Activated CD4-positive, alpha-beta T cell treated with anti-CD3 and anti-CD28 coated beads, Interleukin-2, amount 10 ng/mL, durations not matched to agents 24 days and 14 days (primary cell): ENCODE data around the gene GLUL. TPM values are rescaled to one million over a fixed set of nuclear protein-coding genes. Genes with fewer than 3 reads are reported as not detected.

Experiments
- DNase-seq: peaks from one replicate; pipeline ENCODE4 v3.0.0; 2022
- H3K27ac Mint-ChIP-seq: one replicate; pipeline ENCODE4 v1.8.0; 2022; ENCODE audit warnings: mild to moderate bottlenecking, mixed read lengths
- H3K27me3 Mint-ChIP-seq: one replicate; pipeline ENCODE4 v1.8.0; 2022; ENCODE audit warnings: mixed read lengths
- H3K36me3 Mint-ChIP-seq: one replicate; pipeline ENCODE4 v1.8.0; 2022; ENCODE audit warnings: low read depth, mild to moderate bottlenecking, mixed read lengths
- H3K4me1 Mint-ChIP-seq: one replicate; pipeline ENCODE4 v1.8.0; 2021; ENCODE audit warnings: mixed read lengths
- H3K4me3 Mint-ChIP-seq: one replicate; pipeline ENCODE4 v1.8.0; 2022; ENCODE audit warnings: mild to moderate bottlenecking, moderate library complexity, mixed read lengths
- H3K9me3 Mint-ChIP-seq: one replicate; pipeline ENCODE4 v1.8.0; 2021; ENCODE audit warnings: mixed read lengths
- intact Hi-C: fragments of 100-400 bp; cut with micrococcal nuclease; formaldehyde crosslinking; loops from one replicate; pipeline ENCODE4 v1.15.1; 2023
- total RNA-seq: library from RNA; stranded (reverse); gene quantifications from 2 replicates; pipeline ENCODE4 v1.2.3, GENCODE V29; 2022

GLUL gene
- total RNA-seq = 78.1 and 80.2 TPM in 2 replicates

DNA sequence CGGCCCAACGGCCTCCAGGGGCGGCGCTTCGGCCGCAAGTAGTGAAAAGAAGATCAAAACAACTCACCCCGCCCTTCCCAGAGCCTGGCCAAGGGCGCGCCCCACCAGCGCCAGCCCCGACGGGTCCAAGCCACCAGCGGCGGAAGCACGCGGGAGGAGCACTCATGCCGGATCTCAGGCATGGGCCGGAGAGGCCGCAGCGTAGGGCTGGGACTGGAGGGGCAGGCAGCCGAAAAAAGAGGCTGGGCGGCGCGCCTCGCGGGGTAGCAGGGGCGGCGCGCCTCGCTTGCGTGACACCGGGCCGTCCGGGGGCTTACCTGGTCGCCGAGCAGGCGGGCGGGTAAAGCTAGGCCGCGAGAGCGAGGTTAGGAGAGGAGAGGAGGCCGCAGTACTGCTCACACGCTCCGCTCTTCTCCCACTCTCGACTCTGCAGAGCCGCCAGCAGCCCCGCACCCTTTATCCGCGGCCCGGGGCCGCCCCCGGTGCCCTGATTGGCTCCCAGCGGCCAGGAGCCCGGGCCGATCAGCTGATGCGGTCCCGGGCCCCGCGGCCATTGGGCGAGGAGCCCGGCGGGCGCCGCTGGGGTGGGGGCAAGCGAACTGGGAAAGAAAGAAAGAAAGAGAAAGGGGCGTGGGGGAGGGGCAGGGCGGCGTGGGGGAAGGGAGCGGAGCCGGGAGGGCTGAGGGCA lies at the start of gene GLUL:
GLUL (minus strand) TSS at position 429 of the 688 bp plus-strand sequence. CDS start 3,053 bp downstream, outside the sequence.
- Mint-ChIP-seq H3K4me3 (peak within 1 kb of the TSS; percentile 96), H3K36me3 (peaks cover 36% of the 10 kb centered on the region), H3K27ac (peak within 1 kb of the TSS; percentile 93), H3K27me3 (peaks cover 18% of the 10 kb centered on the region), H3K4me1 (peaks cover 40% of the 10 kb centered on the region), H3K9me3 (no peaks in the 10 kb centered on the region)
- intact Hi-C loops = loop anchor here (1.0 to 10.0 kb wide), 7 partner anchors 89 to 1081 kb away; partner anchors contain the start of genes CACNA1E, DHX9 and SMG7
- peak; percentile 94 for DNase-seq

DNA sequence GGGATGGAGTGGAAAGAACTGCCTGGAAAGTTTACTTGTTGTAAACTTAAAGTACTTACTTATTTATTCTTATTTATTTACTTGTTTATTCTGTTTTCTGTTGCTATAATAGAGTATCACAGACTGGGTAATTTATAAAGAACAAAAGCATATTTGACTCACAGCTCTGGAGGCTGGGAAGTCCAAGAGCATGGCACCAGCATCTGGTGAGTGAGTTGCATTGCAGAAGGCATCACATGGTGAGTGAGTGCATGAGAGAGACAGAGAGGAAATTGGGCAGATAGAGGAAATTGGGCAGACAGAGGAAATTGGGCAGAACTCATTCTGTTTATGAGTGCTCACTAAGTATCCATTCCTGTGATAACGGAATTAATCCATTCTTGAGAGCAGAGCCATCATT lies 46.7 kb upstream of the GLUL start:
- Mint-ChIP-seq H3K27me3 (peaks cover 15% of the 10 kb centered on the region), H3K27ac (no peak overlapping the region), H3K4me1 (no peaks in the 10 kb centered on the region), H3K4me3 (no peak overlapping the region), H3K9me3 (peaks cover 6% of the 10 kb centered on the region), H3K36me3 (no peaks in the 10 kb centered on the region)
- DNase-seq = no peak
- intact Hi-C loops = no loop called here

DNA sequence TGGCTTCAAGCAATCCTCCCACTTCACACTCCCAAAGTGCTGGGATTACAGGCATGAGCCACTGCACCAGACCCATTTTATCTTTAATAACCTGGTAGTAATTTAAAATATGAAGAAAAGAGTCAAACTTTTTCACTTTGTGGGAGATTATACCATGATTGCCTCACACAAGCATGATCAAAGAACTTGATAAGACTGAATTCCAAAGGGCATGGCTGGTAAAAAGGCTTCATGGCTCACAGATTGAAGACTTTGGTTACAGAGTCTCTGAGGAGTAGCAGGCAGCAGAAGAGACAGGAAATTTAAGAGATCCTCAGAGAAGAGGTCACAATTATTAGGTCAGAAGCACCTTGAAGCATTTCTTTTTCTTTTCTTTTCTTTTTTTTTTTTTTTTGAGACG lies 42.0 kb upstream of the GLUL start:
- H3K4me1 Mint-ChIP-seq = peaks cover 10% of the 10 kb centered on the region
- H3K4me3 Mint-ChIP-seq = no peak overlapping the region
- DNase-seq = no peak
- no peak overlapping the region for H3K27ac Mint-ChIP-seq
- peaks cover 6% of the 10 kb centered on the region for H3K9me3 Mint-ChIP-seq
- intact Hi-C loops = no loop called here
- no peaks in the 10 kb centered on the region for H3K36me3 Mint-ChIP-seq
- H3K27me3 Mint-ChIP-seq = peaks cover 21% of the 10 kb centered on the region

DNA sequence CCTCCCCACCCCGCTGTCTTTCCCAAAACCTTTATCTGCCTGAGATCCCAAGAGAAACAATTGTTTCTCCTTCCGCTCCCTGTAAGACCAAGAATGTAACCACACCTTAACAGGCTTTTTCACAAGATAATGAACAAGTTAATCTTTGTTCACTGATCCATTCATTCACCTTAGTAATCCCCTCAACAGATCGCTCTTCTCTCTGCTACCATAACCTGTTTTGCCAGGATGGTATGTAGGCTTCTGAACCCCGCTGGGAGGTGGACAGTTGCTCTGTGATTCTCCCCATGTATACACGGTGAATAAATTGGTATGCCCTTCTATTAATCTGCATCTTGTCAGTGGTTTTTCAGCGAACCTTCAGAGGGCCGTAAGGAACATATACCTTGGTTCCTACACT lies 39.7 kb upstream of the GLUL start:
- peaks cover 15% of the 10 kb centered on the region for H3K27me3 Mint-ChIP-seq
- no peaks in the 10 kb centered on the region for H3K9me3 Mint-ChIP-seq
- no peak for DNase-seq
- H3K4me3 Mint-ChIP-seq = no peak overlapping the region
- intact Hi-C loops = no loop called here
- peaks cover 10% of the 10 kb centered on the region for H3K4me1 Mint-ChIP-seq
- H3K36me3 Mint-ChIP-seq = no peaks in the 10 kb centered on the region
- H3K27ac Mint-ChIP-seq = no peak overlapping the region

DNA sequence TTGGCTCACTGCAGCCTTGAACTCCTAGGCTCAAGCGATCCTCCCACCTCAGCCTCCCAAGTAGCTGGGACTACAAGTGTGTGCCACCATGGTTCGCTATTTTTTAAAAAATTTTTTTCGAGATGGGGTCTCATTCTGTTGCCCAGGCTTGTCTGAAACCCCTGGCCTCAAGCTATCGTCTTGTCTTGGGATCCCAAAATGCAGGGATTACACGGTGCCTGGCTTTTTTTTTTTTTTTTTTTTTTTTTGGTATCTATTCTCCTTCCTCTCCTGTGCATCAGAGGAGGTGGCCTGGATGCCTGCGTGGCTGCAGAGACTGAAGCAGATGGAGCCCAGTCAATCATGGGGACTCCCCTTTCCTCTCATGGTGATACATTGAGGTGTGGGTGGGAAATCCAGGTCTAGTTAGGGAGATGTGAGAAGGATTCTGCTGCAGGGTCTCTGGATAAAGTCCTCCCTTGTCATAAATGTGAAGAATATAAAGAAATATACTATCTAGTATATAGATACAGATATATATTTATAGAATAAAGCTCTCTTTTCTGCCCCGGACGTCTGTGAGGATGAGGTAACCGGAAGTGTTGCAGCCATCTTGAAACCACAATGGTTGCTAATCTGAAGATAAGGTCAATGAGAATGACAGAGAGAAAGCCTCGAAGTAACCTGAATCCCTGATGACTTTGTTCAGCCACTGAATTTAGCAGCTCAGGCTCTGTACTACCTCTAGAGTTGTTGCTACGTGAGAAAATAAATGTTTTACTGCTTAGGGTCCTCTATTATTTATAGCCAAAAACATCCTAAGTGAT lies 38.9 kb upstream of the GLUL start:
- Mint-ChIP-seq H3K27me3 (peaks cover 15% of the 10 kb centered on the region), H3K4me3 (peak overlapping the region; percentile 22), H3K9me3 (no peaks in the 10 kb centered on the region), H3K27ac (peak overlapping the region; percentile 42), H3K4me1 (peaks cover 10% of the 10 kb centered on the region), H3K36me3 (no peaks in the 10 kb centered on the region)
- intact Hi-C loops = no loop called here
- peak; percentile 86 for DNase-seq

DNA sequence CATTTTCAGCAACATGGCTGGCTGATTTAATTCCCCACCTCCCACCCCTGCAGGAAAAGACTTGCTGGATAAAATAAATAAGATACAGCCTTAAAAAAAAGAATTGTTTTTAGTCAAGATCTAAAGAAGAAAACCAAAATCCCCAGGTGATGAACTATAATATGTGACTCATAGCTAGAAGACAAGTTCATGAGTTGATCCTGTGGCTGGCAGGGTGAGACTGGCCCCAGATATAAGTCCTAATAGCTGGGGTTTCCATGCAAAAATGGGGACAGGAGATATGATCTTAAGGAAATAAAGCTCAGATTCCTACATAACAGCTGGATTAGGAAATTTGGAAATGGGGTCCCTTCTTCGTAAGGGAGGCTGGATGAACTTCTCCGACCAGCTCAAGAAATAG lies 36.5 kb upstream of the GLUL start:
- no peak for DNase-seq
- intact Hi-C loops = no loop called here

DNA sequence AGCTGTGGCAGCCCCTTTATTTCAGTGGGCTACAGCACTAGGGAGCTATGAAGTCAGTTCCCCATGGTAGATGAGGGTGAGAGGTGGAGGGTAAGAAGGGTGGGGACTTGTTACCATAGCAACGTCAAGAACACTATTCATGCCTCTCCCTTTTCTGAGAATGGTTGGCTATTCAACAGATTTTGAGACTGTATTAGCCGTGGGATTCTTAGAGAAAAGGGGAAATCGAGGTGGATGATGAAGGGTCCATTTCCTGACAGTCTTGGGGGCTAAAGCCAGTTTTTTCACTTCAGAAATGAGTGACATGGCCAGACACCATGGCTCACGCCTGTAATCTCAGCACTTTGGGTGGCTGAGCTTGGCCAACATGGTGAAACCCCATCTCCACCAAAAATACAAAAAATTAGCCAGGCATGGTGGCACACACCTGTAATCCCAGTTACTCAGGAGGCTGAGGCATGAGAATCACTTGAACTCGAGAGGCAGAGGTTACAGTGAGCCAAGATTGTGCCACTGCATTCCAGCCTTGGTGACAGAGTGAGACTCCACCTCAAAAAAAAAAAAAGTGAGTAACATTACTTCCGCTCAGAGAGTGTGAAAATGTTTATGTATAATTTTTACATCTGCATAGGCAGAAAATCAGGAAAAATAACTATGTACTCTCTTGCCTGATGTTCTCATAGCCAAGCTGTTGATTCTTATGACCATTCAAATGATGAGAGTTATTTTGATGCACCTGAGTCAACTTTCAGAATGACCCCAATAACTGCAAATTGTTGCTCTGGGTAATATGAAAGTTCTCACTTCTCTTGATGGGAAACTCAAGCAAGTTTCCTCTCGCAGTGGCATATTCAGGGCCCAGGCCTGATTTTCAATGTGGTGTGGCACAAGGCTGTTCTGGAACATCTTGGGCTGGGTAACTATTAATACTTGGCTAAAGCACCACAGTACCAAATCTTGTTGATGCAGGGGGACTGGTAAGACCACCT lies 35.1 kb upstream of the GLUL start:
- H3K27ac Mint-ChIP-seq = no peak overlapping the region
- DNase-seq = no peak
- no peak overlapping the region for H3K4me3 Mint-ChIP-seq
- intact Hi-C loops = no loop called here
- H3K27me3 Mint-ChIP-seq = peaks cover 16% of the 10 kb centered on the region
- peaks cover 10% of the 10 kb centered on the region for H3K4me1 Mint-ChIP-seq
- no peaks in the 10 kb centered on the region for H3K9me3 Mint-ChIP-seq
- no peaks in the 10 kb centered on the region for H3K36me3 Mint-ChIP-seq

More for the DNA sequence above, 36.5 kb upstream of the GLUL start:
- Mint-ChIP-seq H3K27me3 (peaks cover 12% of the 10 kb centered on the region), H3K4me1 (peaks cover 10% of the 10 kb centered on the region), H3K4me3 (no peak overlapping the region), H3K36me3 (no peaks in the 10 kb centered on the region), H3K27ac (no peak overlapping the region), H3K9me3 (no peaks in the 10 kb centered on the region)

DNA sequence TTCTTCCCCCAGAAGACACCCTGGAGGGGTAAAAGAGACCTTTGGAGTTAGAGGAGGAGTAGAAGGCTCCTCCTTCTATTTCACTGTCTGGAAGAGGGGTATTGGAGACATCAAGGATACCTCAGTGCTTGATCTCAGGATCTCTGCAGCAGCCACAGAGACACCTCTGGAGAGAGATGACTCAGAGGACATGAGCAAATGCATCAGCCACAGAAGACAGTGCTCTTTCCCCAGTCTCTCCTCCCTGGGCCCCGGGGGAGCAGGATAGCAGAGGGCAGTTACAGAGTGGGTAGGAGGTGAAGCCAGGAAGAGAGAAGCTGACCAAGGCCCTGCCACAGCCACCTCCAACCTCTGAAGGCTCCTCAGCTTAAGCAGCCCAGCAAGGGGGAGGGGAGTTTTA lies 24.2 kb upstream of the GLUL start:
- Mint-ChIP-seq H3K27ac (no peak overlapping the region), H3K27me3 (peaks cover 16% of the 10 kb centered on the region), H3K36me3 (no peaks in the 10 kb centered on the region), H3K9me3 (no peaks in the 10 kb centered on the region), H3K4me3 (no peak overlapping the region), H3K4me1 (peaks cover 4% of the 10 kb centered on the region)
- intact Hi-C loops = no loop called here
- DNase-seq = no peak

DNA sequence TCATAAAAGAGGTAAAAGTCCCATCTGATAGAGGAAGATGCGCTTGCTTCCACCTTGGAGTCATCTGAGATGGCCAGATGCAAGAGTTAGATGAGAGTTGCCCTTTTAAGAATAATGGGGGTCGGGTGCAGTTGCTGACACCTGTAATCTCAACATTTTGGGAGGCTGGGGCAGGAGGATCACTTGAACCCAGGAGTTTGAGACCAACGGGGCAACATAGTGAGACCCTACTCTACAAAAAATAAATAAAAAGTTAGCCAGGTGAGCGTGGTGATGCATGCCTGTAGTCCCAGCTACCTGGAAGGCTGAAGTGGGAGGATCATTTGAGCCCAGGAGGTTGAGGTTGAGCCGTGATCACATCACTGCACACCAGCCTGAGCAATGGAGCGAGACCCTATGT lies 22.4 kb upstream of the GLUL start:
- intact Hi-C loops = no loop called here
- no peaks in the 10 kb centered on the region for H3K36me3 Mint-ChIP-seq
- no peak overlapping the region for H3K4me3 Mint-ChIP-seq
- H3K9me3 Mint-ChIP-seq = no peaks in the 10 kb centered on the region
- peaks cover 4% of the 10 kb centered on the region for H3K4me1 Mint-ChIP-seq
- DNase-seq = no peak
- H3K27me3 Mint-ChIP-seq = peaks cover 20% of the 10 kb centered on the region
- no peak overlapping the region for H3K27ac Mint-ChIP-seq

DNA sequence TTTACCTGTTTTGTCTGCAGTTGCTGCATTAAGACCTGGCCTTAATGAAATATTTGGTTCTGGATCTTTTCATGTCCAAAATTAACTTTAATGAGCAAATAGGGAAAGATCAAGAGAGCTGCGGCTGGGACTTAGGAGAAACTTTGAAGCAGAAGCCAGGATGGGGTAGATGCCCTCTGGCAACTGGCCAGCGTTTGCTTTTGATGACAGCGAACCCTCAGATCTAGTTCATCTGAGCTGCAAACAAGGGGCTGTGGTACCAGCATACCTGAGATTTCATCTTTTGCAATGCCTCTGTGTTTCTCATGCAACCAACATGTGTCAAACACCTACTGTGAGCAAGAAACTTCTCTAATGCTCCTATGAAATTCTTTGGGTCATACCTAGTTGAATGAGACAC lies 21.9 kb upstream of the GLUL start:
- no peak for DNase-seq
- H3K36me3 Mint-ChIP-seq = no peaks in the 10 kb centered on the region
- no peaks in the 10 kb centered on the region for H3K9me3 Mint-ChIP-seq
- H3K4me1 Mint-ChIP-seq = peaks cover 4% of the 10 kb centered on the region
- H3K27ac Mint-ChIP-seq = no peak overlapping the region
- peaks cover 20% of the 10 kb centered on the region for H3K27me3 Mint-ChIP-seq
- intact Hi-C loops = no loop called here
- no peak overlapping the region for H3K4me3 Mint-ChIP-seq

DNA sequence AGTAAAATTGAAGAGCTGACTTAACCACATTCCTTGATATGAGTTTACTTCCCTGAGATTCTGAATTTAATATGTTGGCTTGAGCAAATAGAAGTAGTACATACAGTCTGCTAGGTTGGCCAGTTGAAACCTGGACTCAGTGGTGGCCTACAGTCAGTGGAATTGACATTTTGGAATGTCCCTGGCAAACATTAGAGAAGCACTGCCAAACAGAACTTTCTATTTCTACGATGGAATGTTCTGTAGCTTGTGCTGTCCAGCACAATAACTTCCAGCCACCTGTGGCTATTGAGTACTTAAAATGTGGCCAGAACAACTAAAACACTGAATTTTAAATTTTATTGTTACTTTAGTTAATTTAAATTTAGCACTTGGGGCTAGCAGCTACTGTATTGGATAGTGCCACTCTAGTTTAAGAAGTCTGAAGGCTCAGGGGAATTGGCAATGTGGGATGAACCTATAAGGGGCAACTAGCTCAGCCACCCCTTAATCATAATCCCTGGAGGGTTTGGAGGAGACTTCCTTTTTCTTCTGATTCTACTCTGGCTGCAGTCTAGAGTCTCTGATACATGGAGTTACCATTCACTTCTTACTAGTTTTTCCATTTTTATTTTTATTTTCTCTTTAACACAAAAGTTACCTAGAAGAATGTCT lies 19.2 kb upstream of the GLUL start:
- Mint-ChIP-seq H3K27ac (no peak overlapping the region), H3K36me3 (no peaks in the 10 kb centered on the region), H3K9me3 (peaks cover under 1% of the 10 kb centered on the region), H3K4me1 (no peaks in the 10 kb centered on the region), H3K27me3 (peaks cover 33% of the 10 kb centered on the region), H3K4me3 (no peak overlapping the region)
- DNase-seq = no peak
- intact Hi-C loops = no loop called here

DNA sequence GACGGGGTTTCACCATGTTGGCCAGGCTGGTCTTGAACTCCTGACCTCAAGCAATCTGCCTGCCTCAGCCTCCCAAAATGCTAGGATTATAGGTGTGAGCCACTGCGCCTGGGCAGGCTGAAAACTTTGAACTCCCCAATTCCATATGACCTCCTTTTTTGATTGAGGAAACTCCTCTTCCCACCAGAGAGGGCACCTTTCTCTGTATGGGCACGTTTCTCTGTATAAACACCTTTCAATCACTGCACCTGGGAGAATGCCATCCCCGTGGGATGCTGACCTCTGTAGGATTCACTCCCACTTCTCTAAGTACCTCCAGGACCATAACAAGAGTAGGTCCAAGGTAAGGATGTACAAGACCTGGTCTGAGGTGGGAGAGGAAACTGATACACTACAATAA lies 18.5 kb upstream of the GLUL start:
- Mint-ChIP-seq H3K4me3 (no peak overlapping the region), H3K4me1 (no peaks in the 10 kb centered on the region), H3K27ac (no peak overlapping the region), H3K27me3 (peaks cover 36% of the 10 kb centered on the region), H3K9me3 (peaks cover 6% of the 10 kb centered on the region), H3K36me3 (no peaks in the 10 kb centered on the region)
- no peak for DNase-seq
- intact Hi-C loops = no loop called here

DNA sequence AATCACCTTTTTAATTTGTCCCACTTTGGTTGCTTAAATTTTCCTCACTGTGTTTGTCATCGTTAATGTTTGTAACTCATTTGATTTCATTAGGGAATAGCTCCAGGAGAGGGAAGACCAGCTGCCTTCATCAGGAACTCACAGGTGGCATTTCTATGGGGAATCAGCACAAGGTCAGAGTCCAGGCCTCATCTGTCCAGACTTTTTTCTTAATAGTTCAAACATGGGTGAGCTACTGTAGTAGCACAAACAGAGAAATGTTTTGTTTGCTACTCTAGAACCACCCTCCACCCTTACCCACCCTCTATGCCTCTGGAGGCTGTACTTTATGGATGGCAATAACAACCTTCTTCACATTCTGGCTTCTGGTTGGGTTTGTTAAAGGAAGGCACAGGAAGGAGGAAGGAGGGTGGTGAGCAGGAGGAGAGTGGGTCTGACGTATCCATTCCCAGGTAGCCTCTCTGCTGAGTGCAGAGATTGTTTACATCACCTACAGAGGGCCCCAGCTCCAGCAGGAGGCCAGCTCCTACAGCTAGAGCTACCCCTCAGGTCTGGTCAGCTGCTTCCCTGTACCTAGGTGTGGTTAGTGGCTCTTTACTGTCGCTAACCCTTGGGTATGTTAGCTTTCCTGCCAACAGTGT lies 17.0 kb upstream of the GLUL start:
- no peak overlapping the region for H3K4me3 Mint-ChIP-seq

More for the DNA sequence above, 17.0 kb upstream of the GLUL start:
- H3K36me3 Mint-ChIP-seq = no peaks in the 10 kb centered on the region
- no peak for DNase-seq
- no peak overlapping the region for H3K27ac Mint-ChIP-seq
- H3K4me1 Mint-ChIP-seq = no peaks in the 10 kb centered on the region
- intact Hi-C loops = no loop called here
- peaks cover 10% of the 10 kb centered on the region for H3K9me3 Mint-ChIP-seq
- H3K27me3 Mint-ChIP-seq = peaks cover 40% of the 10 kb centered on the region
